HG02938 (cell line): ENCODE results near the gene FGG.

Experiments used
- ATAC-seq: cut with Tn5 transposase; IDR thresholded peaks from one replicate; pipeline ENCODE4 v1.9.1; 2021; ENCODE audit warnings: mild to moderate bottlenecking, moderate library complexity; ENCODE audit not compliant: unreplicated experiment

Gene FGG

DNA sequence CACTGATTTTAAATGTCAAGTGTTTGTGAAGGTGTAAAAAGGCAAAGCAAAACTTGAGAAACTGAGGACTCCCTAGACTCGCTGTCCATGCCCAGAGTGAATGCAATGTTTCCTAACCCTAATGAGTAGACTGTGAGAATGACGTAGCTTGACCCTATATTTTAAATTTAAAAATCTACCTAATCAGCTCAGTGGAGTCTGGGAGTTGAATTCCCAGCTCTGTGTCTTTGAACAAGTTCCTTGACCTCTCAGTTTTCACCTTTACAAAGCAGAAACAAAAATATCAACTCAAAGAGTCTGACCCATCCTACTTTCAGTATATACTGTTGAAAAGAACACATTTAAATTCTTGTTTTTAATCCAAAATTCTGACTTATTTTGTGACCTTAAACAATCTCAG lies 24.3 kb downstream of the FGG start:
- no peak for ATAC-seq

- ATAC-seq = no peak
These were observed 26.0 kb downstream of the FGG start for GRCh38 chr4:154586296-154587033.

DNA sequence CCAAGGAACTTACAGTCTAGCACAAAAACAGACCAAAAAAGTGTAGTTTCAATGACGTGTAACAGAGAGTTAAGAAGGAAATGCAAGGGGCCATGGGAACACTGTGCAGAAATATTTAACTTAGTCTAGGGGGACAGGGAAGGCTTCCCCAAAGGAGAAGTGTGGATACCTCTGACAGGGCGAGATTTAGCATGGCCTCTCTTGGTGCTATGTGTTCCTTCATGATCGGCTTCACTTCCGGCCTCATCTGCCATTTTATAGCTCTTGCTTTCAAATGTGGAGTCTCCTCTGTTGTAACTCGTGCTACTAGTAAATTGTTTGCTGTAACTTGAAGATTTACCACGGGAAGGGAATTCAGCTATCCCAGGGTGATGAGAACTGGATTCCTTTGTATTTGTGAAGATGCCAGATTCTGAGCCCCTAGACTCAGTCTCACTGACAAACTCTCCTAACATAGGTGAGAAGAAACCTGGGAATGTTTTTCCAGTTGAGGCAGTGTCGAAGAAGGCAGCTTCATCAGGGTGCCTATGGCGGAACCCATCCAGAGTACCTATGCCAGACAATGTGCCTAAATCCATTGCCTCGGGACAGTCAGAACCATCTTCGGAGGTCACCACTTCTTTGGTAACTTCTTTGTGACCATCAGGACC lies 27.0 kb downstream of the FGG start:
- ATAC-seq = no peak

GRCh38 chr4:154584259-154584658 lies 28.2 kb downstream of the FGG start:
- ATAC-seq = no peak

DNA sequence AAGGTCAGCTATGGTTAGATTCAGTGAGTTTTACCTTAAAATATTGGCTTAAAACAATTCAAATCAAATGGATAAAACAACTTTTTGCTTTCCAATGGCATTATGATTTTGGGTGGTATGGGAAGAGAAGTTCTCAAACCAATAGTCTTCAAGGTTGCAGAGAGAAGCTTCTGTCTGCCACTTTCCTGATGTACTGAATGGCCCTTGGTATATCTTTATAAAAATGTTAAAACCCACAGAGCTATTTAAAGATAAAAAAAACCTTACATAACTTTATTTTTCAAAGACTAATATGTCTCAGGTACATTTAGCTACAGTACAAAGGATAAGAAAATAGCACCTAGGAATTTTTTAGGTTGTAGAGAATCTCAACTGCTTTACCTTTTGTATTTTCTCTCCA lies 28.8 kb downstream of the FGG start:
- ATAC-seq = no peak

- no peak for ATAC-seq
These were observed 29.2 kb downstream of the FGG start for GRCh38 chr4:154583230-154583629.

DNA sequence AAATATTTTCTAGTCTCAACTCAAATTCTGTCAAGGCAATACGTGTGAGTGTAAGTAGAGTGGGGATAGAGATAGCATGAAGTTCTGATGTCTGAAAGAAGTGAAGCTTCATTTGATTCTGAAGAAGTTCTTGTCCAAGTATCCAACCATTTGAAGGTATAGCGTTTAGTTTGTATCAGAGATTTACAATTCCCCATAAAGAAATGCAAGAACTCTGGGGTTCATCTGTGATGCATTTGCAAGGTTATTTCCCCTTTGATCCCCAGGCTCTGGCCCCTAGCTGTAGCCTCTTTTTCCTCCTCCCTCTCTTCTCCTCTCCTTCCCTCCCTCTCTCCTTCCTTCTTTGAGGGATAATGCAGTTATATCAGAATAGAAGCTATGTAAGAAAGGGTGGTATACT lies 29.7 kb downstream of the FGG start:
- ATAC-seq = no peak

DNA sequence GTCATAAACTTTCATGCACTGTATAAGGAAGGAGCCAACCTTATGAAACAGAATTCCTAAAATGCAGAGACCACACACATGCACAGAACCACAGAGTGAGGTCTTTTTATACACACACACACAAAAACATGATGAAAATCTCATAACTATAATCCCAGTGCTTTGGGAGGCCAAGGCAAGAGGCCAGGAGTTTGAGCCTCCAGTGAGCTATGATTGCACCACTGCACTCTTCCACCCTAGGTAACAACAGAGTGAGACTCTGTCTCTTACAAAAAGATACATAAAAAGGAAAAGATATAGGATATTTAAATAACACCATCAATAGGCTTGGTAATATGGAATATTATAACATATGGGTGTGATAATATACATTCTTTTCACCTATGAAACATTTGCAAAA lies 32.5 kb downstream of the FGG start:
- ATAC-seq = no peak

- ATAC-seq = no peak
These were observed 33.5 kb downstream of the FGG start for GRCh38 chr4:154578919-154579318.

DNA sequence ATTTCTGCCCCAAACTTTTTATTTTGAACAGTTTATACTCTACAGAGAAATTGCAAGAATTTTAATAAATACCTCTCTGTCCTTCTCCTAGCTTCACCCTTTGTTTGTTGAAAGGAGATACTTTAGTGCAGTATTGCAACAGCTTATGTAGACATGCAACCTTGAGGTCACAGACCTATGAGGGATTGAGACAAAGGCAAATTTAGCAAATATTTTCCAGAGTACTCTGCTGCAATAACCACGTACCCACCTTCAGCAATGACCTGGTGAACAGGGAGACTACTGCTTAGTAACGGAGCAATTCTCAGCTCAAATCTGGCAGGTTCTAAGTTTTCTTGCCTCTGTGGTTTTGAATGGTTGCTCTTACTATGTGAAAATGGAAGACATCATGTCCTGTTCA lies 35.1 kb downstream of the FGG start:
- no peak for ATAC-seq

GRCh38 chr4:154574311-154574710 lies 38.1 kb downstream of the FGG start:
- ATAC-seq = no peak

DNA sequence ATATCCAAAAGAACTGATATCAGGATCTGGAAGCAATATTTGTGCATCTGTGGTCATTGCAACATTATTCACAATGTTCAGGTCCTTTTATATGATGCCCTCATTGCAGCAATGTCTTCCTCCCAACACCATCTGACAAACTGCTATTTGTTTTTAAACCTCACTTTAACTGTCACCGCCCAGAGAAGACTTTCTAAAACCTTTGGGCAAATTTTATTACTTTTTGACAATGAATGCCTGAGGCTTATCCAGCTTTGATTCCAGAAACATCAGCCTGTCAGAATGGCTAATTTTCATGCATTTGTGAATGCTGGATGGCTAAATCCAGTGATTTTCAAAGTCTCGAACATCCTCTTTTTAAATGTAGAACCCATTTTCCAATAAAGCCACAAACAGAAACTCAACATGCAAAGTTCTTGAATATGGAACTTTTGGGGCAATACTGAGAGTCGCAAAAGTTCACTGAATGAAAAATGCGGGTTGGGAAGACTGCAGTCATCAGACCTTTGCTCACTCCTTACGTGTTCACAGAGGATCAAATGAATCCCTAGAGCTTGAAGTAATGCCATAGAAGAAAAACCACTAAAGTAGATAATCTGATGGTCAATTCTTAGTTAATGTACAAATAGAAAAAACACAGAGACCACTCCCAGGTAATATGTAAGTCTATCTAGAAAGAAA lies 39.1 kb downstream of the FGG start:
- ATAC-seq = no peak

DNA sequence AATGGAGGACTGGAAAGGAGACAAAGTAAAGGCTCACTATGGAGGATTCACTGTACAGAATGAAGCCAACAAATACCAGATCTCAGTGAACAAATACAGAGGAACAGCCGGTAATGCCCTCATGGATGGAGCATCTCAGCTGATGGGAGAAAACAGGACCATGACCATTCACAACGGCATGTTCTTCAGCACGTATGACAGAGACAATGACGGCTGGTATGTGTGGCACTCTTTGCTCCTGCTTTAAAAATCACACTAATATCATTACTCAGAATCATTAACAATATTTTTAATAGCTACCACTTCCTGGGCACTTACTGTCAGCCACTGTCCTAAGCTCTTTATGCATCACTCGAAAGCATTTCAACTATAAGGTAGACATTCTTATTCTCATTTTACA lies 42.9 kb downstream of the FGG start:
- no peak for ATAC-seq

DNA sequence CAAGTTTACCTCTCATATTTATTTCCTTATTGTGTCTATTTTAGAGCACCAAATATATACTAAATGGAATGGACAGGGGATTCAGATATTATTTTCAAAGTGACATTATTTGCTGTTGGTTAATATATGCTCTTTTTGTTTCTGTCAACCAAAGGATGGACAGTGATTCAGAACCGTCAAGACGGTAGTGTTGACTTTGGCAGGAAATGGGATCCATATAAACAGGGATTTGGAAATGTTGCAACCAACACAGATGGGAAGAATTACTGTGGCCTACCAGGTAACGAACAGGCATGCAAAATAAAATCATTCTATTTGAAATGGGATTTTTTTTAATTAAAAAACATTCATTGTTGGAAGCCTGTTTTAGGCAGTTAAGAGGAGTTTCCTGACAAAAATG lies 43.4 kb downstream of the FGG start:
- no peak for ATAC-seq

DNA sequence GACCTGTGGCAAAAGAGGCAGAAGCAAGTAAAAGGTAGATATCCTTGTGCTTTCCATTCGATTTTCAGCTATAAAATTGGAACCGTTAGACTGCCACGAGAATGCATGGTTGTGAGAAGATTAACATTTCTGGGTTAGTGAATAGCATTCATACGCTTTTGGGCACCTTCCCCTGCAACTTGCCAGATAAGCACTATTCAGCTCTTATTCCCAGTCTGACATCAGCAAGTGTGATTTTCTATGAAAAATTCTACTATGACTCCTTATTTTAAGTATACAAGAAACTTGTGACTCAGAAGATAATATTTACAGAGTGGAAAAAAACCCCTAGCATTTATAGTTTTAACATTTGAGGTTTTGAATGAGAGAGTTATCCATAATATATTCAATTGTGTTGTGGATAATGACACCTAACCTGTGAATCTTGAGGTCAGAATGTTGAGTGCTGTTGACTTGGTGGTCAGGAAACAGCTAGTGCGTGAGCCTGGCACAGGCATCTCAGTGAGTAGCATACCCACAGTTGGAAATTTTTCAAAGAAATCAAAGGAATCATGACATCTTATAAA lies 45.7 kb downstream of the FGG start:
- ATAC-seq = no peak

GRCh38 chr4:154565704-154566103 lies 46.8 kb downstream of the FGG start:
- ATAC-seq = no peak

DNA sequence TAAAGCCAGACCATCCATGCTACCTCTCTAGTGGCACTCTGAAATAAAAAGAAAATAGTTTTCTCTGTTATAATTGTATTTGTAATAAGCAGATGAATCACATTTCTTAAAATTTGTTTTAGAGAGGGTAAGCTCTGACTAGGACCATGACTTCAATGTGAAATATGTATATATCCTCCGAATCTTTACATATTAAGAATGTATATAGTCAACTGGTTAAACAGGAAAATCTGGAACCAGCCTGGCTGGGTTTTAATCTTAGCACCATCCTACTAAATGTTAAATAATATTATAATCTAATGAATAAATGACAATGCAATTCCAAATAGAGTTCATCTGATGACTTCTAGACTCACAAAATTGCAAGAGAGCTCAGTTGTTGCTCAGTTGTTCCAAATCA lies 48.1 kb downstream of the FGG start:
- no peak for ATAC-seq

DNA sequence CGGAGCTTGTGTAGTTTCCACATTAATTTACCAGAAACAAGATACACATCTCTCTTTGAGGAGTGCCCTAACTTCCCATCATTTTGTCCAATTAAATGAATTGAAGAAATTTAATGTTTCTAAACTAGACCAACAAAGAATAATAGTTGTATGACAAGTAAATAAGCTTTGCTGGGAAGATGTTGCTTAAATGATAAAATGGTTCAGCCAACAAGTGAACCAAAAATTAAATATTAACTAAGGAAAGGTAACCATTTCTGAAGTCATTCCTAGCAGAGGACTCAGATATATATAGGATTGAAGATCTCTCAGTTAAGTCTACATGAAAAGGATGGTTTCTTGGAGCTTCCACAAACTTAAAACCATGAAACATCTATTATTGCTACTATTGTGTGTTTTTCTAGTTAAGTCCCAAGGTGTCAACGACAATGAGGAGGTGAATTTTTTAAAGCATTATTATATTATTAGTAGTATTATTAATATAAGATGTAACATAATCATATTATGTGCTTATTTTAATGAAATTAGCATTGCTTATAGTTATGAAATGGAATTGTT lies 49.7 kb downstream of the FGG start, which contains the start of gene FGB:
Gene FGB, plus strand, starts transcription at position 315 of the 558 bp plus-strand sequence. Its CDS starts 8 bp downstream, at position 323.
- no peak for ATAC-seq

DNA sequence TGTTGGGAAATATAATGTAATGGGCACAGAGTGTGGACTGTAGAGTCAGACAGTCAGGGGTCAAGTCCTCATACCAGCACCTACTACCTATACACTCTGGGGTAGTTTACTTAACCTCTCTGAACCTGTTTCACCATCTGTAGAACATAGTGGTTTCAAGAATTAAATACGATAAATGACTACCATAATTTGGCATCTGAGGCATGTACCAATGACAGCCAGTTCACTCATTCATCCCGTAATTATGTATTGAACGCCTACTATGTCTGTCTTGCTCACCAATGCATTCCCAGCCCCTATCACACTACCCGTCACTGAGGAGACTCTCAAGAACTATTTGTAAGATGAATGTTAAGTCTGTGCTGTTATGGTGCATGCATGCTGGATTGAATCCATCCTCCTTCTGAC lies 51.6 kb downstream of the FGG start:
- ATAC-seq = no peak

DNA sequence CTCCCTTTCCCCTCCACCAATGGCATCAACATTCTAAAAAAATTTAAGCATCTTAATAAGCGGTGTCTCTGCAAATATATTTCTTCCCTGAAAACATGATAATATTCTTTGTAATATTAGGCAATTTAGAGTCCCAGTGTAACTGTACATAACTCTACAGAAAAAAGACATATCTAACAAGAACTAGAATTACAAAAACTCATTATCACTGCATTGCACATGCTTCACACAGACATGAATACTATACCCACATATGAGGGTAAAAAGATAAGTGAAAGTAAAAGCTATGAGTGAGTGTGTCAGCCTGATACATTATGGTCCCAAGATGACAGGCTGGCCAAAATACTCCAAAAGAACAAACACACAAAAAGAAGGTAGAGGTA lies 52.0 kb downstream of the FGG start:
- no peak for ATAC-seq
